NCI-H2196 (cell line): Measurements from ENCODE around the gene ACBD6.

Source experiments
- DNase-seq: peaks from one replicate; lab custom pipeline; 2025; ENCODE audit not compliant: unreplicated experiment; lab: John Stamatoyannopoulos, UW

The ACBD6 gene

DNA sequence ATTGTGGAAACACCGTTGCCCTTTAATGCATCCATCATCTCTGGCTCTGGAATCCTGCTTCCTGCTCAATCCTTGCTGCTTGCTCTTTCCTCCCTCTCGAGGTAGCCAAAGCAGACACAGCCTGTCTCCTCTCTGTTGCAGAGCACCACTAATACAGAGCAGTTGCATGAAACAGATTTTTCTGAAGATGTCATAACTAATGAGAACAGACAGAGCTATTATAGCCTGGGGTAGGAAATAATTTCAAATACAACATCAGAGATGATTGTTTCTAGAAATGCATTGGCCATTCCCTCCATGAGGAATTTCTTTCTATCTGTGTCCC, 23.3 kb upstream of the ACBD6 start:
- no peak for DNase-seq

GRCh38 chr1:180524915-180525714, 22.7 kb upstream of the ACBD6 start:
- DNase-seq = no peak

DNA sequence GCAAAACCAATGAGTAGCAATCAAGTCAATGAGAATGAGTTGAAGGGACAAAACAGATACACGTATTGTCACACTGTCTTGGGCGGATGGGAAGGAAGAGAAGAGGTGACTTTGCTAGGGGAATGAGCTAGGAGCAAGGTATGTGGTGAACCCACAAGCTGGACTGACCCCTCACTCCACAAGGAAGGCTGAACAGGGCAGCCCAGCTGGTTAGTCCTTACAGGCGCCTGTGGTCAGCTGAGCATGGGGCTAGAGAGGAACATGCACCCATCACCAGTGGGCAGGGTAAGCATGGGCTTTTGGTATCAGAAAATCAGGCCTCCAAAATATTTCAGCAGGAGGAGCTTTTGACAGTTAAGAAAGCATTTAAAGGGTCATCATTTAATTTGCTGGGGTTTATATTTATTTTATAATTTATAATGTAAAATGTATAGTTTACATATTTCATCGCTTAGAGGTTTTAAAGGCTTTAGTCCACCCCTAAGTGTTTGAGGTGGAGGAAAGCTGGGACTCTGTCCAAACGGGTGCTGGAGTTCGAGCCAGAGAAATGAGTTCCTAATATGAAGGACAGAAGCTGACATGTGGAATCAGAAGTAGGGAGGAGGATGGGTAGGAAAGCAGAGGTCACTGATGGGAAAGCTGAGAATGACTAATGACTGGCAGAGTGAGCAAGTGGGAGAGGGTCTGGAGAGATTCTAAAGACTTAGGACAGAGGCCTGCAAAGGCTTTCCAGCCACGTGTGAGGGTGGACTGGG, 22.0 kb upstream of the ACBD6 start:
- DNase-seq = no peak

GRCh38 chr1:180522213-180522515, 19.8 kb upstream of the ACBD6 start:
- no peak for DNase-seq

- DNase-seq = no peak
These were observed 19.3 kb upstream of the ACBD6 start for GRCh38 chr1:180521474-180522212.

- DNase-seq = no peak
These were observed 17.5 kb upstream of the ACBD6 start for GRCh38 chr1:180519846-180520245.

DNA sequence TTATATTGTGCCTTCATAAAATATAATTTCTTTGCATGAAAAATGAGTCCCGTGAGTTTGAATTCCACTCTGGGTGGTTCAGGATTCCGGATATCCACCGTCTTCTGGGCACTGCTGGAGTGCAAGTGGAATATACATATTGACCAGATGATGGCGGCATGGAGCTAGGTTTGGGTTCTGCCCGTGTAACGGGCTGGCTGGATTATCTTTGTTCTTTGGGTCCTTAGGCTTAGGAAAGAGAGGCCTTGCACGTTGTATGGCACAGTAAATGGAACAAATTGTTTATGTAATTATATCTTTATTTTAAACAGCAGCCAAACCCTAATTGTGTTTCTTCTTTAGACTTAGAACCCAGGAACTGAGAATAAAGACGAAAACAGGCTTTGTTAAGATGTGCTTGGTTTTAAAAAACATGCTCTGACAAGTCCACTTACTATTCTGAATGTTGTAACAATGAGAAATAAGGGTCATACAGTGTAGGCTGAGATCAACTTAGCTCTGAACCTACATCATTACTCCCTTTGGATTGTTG, 13.5 kb upstream of the ACBD6 start:
- DNase-seq = peak; percentile 78

DNA sequence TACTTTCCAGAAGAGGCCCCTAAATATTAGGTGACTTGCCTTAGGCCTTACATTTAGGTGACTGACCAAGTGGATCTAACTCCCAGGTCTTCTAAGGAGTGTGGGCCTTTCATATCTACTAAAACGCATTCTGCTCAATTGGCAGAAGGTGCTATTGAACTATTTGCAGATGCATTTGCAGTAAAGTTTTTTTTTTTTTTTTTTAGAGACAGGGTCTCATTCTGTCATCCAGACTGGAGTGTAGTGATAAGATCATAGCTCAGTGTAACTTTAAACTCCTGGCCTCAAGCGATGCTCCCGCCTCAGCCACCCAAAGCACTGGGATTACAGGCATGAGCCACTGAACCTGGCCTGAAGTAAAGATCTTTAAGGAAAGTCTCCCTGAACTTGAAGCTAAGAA, 13.0 kb upstream of the ACBD6 start:
- no peak for DNase-seq

GRCh38 chr1:180513531-180513930, 11.2 kb upstream of the ACBD6 start:
- no peak for DNase-seq

GRCh38 chr1:180510882-180511281, 8.5 kb upstream of the ACBD6 start:
- no peak for DNase-seq

DNA sequence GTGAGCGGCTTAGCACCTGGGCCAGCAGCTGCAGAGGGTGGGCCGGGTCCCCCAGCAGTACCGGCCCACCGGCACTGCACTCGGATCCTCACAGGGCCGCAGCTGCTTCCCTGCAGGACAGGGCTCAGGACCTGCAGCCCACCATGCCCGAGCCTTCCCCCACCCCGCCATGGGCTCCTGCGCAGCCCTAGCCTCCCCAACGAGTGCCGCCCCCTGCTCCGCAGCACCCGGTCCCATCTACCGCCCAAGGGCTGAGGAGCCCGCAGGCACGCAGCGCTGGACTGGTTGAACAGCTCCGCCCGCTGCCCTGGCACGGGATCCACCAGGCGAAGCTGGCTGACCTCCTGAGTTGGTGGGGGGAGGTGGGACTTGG, 6.3 kb upstream of the ACBD6 start:
- no peak for DNase-seq

GRCh38 chr1:180507795-180508724, 5.7 kb upstream of the ACBD6 start:
- DNase-seq = no peak

GRCh38 chr1:180505732-180506335, 3.5 kb upstream of the ACBD6 start:
- no peak for DNase-seq

DNA sequence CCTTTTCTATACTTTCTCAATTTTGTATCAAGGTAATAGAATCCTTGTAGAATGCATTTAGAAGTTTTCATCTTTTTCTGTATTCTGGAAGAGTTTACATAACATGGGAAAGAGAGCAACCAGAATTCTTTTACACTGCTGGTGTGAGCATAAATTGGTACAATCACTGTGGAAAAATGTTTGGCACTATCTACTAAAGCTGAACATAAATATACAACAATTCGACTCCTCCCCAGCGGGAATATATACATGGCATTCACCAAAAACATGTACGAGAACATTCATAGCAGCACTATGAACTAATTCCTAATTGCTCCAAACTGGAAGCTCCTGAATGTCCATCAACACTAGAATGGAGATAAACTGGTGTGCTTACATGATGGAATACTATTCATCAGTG, 1.8 kb upstream of the ACBD6 start:
- no peak for DNase-seq

DNA sequence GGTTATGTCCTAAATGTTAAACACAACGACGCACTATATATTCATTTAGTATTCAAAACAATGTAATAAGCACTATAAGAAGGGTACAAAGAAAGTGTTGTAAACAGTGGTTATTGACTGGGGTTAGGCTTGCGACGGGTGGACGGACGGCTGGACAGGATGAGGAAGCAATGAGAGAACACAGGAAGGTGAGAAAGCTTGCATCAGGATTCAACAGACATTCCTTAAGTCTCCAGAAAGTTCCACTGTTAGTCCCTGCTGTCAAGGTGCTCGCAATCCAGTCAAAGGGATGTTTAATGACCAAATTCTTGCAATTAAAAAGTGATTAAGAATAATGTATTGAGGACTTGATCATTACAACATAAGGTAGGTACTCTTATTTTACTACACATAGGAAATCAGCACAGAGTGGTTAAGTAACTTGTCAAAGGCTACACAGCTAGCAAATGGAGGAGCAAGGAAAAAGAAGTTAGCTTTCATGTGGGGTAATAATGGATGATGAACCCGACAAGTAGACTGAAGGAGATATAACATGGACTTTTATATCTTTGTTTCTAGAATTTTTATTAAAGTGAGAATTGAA, 994 bp upstream of the ACBD6 start:
- no peak for DNase-seq

DNA sequence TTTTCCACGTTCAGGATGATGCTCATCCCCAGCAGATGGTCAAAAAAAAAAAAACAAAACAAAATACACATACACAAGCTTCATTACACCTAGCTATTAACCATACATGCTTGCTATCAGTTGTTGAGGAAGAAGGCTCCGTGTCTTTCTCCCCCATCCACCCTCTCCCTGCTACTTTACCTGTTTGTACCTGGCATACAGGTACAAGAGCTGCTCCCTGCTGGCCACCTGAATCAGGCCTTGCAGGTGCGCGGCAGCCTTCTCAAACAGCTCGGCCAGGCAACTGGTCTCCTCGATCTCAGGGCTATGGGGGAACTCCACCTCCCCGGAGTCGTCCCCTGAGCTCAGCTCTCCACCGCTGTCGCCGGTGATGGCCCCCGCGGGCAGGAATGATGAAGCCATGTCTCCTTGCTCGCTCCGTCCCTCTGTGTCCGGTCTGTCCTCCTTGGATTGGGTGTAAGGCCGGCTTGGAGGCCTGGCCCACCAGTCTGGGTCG, 464 bp downstream of the ACBD6 start:
- peak; percentile 61 for DNase-seq

DNA sequence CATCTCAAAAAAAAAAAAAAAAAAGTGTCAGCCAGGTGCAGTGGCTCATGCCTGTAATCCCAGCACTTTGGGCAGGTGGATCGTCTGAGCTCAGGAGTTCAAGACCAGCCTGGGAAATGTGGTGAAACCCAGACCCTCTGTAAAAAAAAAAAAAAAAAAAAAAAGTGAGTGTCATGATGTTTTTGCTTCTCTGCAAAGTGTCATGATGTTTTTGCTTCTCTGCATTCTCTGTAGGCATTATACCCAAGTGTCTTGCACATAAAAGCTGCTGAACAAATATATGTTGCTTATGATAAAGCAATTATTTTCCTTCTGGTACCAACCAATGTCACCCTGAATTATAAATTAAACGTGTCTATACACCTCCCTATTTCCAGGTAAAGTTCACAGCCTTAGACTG, 1.7 kb downstream of the ACBD6 start:
- no peak for DNase-seq

GRCh38 chr1:180498594-180498993, 3.8 kb downstream of the ACBD6 start:
- DNase-seq = no peak

- no peak for DNase-seq
These were observed 4.6 kb downstream of the ACBD6 start for GRCh38 chr1:180497826-180498225.

GRCh38 chr1:180494370-180494769, 8.0 kb downstream of the ACBD6 start:
- no peak for DNase-seq
